GM10847 (cell line): ENCODE data around the gene PAQR7.

Experiments used
- POLR2A ChIP-seq: IDR thresholded peaks from 2 replicates; pipeline ENCODE4 v1.6.1; 2011; ENCODE audit not compliant: insufficient read length; ENCODE audit errors: extremely low read depth

The PAQR7 gene

GRCh38 chr1:25875154-25875855 is at the start of gene PAQR7:
Gene PAQR7, minus strand, starts transcription at chr1:25875708. Its CDS starts 11,869 bp downstream, at chr1:25863839.
- peak; percentile 25 for TF ChIP-seq POLR2A

- no peak for TF ChIP-seq POLR2A
Observed at GRCh38 chr1:25924454-25924853, 48.9 kb upstream of the PAQR7 start.

GRCh38 chr1:25922971-25923552 is 47.6 kb upstream of the PAQR7 start:
- TF ChIP-seq POLR2A: no peak

GRCh38 chr1:25922056-25922970 is 46.8 kb upstream of the PAQR7 start:
- no peak for TF ChIP-seq POLR2A

- no peak for TF ChIP-seq POLR2A
Observed at GRCh38 chr1:25918615-25919014, 43.1 kb upstream of the PAQR7 start.

GRCh38 chr1:25917996-25918395 is 42.5 kb upstream of the PAQR7 start:
- TF ChIP-seq POLR2A: no peak

GRCh38 chr1:25916460-25916859 is 41.0 kb upstream of the PAQR7 start:
- no peak for TF ChIP-seq POLR2A

- no peak for TF ChIP-seq POLR2A
Observed at GRCh38 chr1:25914074-25914995, 38.8 kb upstream of the PAQR7 start.

GRCh38 chr1:25913206-25913605 is 37.7 kb upstream of the PAQR7 start:
- no peak for TF ChIP-seq POLR2A

GRCh38 chr1:25912076-25912831 is 36.7 kb upstream of the PAQR7 start:
- no peak for TF ChIP-seq POLR2A

- no peak for TF ChIP-seq POLR2A
Observed at GRCh38 chr1:25911162-25911561, 35.7 kb upstream of the PAQR7 start.

GRCh38 chr1:25909040-25909439 is 33.5 kb upstream of the PAQR7 start:
- TF ChIP-seq POLR2A: no peak

GRCh38 chr1:25908161-25908560 is 32.7 kb upstream of the PAQR7 start:
- no peak for TF ChIP-seq POLR2A

- no peak for TF ChIP-seq POLR2A
Observed at GRCh38 chr1:25907601-25908000, 32.1 kb upstream of the PAQR7 start.
